ENCODE measurements around the gene SLC35G6. TPM values are rescaled to one million over a fixed set of nuclear protein-coding genes. Genes with fewer than 3 reads are reported as not detected.

Gene SLC35G6
- total RNA-seq, 2 experiments from 2014 or later = not detected

DNA sequence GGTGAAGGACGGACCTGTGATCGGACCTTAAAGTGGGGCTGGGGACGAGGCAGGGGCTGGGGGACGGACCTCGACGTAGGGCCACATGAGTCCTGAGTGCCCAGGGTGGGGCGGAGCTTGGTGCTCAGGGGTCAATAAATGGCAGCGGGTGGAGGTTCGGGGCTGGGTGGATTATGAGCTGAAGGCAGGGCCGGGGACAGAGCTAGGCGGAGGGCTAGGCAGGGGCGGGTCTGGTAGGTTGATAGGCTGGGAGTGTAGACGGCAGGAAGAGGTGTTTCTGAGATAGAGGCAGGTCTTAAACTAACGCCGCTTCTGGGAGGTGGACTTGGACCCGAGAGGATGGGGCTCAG is 35.7 kb upstream of the SLC35G6 start:
- no peak for DNase-seq (ENCODE audit: low spot score)

GRCh38 chr17:7448461-7448860 is 32.8 kb upstream of the SLC35G6 start:
- Histone ChIP-seq H3K4me3 (ENCODE audit: low read depth, low read length, poor library complexity, severe bottlenecking) (no peak overlapping the region), H3K27ac (ENCODE audit: low read depth, low read length, poor library complexity, severe bottlenecking) (no peak overlapping the region), H3K9me3 (ENCODE audit: low read length) (no peaks in the 10 kb centered on the region), H2AFZ (ENCODE audit: low read length) (no peak overlapping the region), H4K20me1 (ENCODE audit: insufficient read depth, low read length) (no peaks in the 10 kb centered on the region), H3K36me3 (ENCODE audit: insufficient read depth, low read length) (no peaks in the 10 kb centered on the region), H3K4me1 (ENCODE audit: insufficient read depth, low read length, poor library complexity, severe bottlenecking) (no peaks in the 10 kb centered on the region), H3K9me2 (ENCODE audit: insufficient read depth, low read length) (no peaks in the 10 kb centered on the region), H3K79me2 (ENCODE audit: insufficient read depth, low read depth, low read length) (no peaks in the 10 kb centered on the region), H3K4me2 (ENCODE audit: low read length) (no peak overlapping the region)
- ChIA-PET CTCF (ENCODE audit: unreplicated experiment) (no interaction called here), POLR2A (interaction anchor here (0.5 kb wide), 1 partner anchor 77 kb away, joined by 3 read pairs; no protein-coding TSS in a partner anchor)
- intact Hi-C loops (cut with micrococcal nuclease; ENCODE audit: unreplicated experiment) = no loop called here
- no TSS peak for BruUV-seq (replicated peaks)
- no peak for DNase-seq (ENCODE audit: low spot score)
- TF ChIP-seq CTCF (conservative IDR thresholded peaks at IDR 0.05; ENCODE audit: low read length) (no peak), EZH2phosphoT487 (IDR thresholded peaks at IDR 0.05; ENCODE audit: borderline replicate concordance, low read depth, low read length) (no peak)

More for the DNA sequence above, 35.7 kb upstream of the SLC35G6 start:
- Histone ChIP-seq H3K9me3 (ENCODE audit: low read length) (no peaks in the 10 kb centered on the region), H3K9me2 (ENCODE audit: insufficient read depth, low read length) (no peaks in the 10 kb centered on the region), H3K4me3 (ENCODE audit: low read depth, low read length, poor library complexity, severe bottlenecking) (no peak overlapping the region), H4K20me1 (ENCODE audit: insufficient read depth, low read length) (no peaks in the 10 kb centered on the region), H3K27ac (ENCODE audit: low read depth, low read length, poor library complexity, severe bottlenecking) (no peak overlapping the region), H3K36me3 (ENCODE audit: insufficient read depth, low read length) (no peaks in the 10 kb centered on the region), H3K4me1 (ENCODE audit: insufficient read depth, low read length, poor library complexity, severe bottlenecking) (peaks cover 4% of the 10 kb centered on the region), H3K4me2 (ENCODE audit: low read length) (peak overlapping the region; percentile 24; the same call in 1 of the 2 replicates), H2AFZ (ENCODE audit: low read length) (no peak overlapping the region), H3K79me2 (ENCODE audit: insufficient read depth, low read depth, low read length) (no peaks in the 10 kb centered on the region)
- intact Hi-C loops (cut with micrococcal nuclease; ENCODE audit: unreplicated experiment) = no loop called here
- POLR2A ChIA-PET = interaction anchor here (0.6 kb wide), 1 partner anchor 78 kb away, joined by 4 read pairs; no protein-coding TSS in a partner anchor
- CTCF ChIA-PET (ENCODE audit: unreplicated experiment) = no interaction called here
- TF ChIP-seq EZH2phosphoT487 (IDR thresholded peaks at IDR 0.05; ENCODE audit: borderline replicate concordance, low read depth, low read length) (no peak), CTCF (conservative IDR thresholded peaks at IDR 0.05; ENCODE audit: low read length) (no peak)
- no TSS peak for BruUV-seq (replicated peaks)

- POLR2A ChIA-PET = interaction anchor here (0.7 kb wide), 1 partner anchor 88 kb away, joined by 3 read pairs; no protein-coding TSS in a partner anchor
- Histone ChIP-seq H3K79me2 (ENCODE audit: insufficient read depth, low read depth, low read length) (no peaks in the 10 kb centered on the region), H4K20me1 (ENCODE audit: insufficient read depth, low read length) (no peaks in the 10 kb centered on the region), H3K9me3 (ENCODE audit: low read length) (no peaks in the 10 kb centered on the region), H3K4me3 (ENCODE audit: low read depth, low read length, poor library complexity, severe bottlenecking) (no peak overlapping the region), H3K27ac (ENCODE audit: low read depth, low read length, poor library complexity, severe bottlenecking) (no peak overlapping the region), H3K4me1 (ENCODE audit: insufficient read depth, low read length, poor library complexity, severe bottlenecking) (peaks cover 14% of the 10 kb centered on the region), H3K4me2 (ENCODE audit: low read length) (no peak overlapping the region), H3K9me2 (ENCODE audit: insufficient read depth, low read length) (no peaks in the 10 kb centered on the region), H2AFZ (ENCODE audit: low read length) (no peak overlapping the region), H3K36me3 (ENCODE audit: insufficient read depth, low read length) (peaks cover 6% of the 10 kb centered on the region; the same call in 1 of the 2 replicates)
- intact Hi-C loops (cut with micrococcal nuclease; ENCODE audit: unreplicated experiment) = no loop called here
- CTCF ChIA-PET (ENCODE audit: unreplicated experiment) = no interaction called here
- TF ChIP-seq CTCF (conservative IDR thresholded peaks at IDR 0.05; ENCODE audit: low read length) = no peak
- DNase-seq (ENCODE audit: low spot score) = no peak
- no TSS peak for BruUV-seq (replicated peaks)
Observed at GRCh38 chr17:7459961-7460545, 21.2 kb upstream of the SLC35G6 start.
